HG02938 (cell line): ENCODE measurements around the gene METTL18.

Experiments
- ATAC-seq: cut with Tn5 transposase; IDR thresholded peaks from one replicate; pipeline ENCODE4 v1.9.1; 2021; ENCODE audit warnings: mild to moderate bottlenecking, moderate library complexity; ENCODE audit not compliant: unreplicated experiment

The METTL18 gene

DNA sequence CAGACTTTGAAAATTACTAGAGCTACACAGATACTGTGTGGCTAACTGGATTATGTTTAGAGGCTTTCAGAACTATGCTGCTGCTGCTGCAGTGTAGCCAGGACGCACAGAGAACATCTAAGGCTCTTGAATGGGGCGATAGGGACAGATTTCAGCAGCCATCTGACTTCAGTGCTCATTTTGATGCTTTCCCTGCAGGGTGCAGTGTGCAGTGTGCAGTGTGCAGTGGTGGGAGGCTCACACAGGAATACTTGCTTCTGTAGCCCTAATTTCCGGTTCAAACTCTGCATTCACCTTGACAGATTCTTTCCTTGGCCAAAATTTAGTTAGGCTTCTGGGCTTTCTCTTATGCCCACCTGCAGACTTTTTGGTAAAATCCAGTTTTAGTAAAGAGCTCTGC lies 7.7 kb downstream of the METTL18 start:
- no peak for ATAC-seq

DNA sequence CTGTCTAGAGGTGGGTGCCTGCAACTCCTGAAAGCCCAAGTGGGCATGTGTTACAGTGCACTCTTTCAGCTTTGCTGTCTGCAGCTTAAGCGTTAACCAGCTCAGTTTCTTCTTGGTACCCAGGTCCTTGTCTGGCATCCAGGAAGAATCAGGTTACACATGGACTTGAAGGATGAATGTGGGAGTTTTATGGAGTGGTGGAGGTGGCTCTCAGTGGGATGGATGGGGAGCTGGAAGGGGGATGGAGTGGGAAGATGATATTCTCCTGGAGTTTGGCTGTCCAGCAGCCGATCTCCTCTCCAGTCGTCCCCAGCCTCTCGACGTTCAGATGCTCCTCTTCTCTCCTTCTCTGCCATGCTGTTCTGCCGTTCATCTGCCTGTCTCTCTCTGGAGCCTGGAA lies 9.4 kb downstream of the METTL18 start:
- no peak for ATAC-seq

DNA sequence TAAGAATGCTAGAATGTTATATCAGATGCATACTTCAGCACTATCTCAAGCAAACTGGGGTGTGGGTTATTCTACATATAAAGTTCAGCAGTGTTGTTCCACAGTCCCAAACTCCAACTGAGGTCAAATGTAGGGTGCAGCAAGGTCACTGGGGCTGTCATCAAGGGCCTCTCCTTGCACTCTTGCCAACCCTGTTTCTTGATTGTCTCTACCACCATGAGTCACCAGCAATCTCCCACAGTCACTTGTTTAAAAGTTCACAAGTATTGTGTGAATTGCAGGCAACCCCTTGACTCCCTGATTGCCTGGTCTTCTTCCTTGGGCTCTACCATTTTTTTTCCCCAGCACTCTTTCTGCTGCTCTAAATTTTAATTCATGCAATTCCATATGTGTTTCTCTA lies 10.6 kb downstream of the METTL18 start:
- no peak for ATAC-seq

DNA sequence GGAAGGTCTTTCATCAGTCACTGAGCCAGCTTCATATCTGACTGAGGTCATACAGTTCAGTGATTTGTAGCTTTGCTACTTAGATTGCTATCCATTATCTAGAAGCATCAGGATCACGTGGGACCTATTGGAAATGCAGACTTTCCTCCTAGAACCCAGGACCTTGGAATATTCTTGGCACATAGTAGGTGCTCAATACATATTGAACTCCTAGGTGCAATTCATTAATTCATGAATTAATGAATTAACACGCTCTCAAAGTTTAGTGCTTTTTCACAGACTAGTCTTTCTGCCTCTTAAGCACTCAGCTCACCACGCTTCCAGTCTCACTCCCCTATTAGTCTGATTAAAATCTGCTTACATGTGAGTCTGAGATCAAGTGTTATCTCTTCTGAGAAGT lies 12.1 kb downstream of the METTL18 start:
- ATAC-seq, result no peak

DNA sequence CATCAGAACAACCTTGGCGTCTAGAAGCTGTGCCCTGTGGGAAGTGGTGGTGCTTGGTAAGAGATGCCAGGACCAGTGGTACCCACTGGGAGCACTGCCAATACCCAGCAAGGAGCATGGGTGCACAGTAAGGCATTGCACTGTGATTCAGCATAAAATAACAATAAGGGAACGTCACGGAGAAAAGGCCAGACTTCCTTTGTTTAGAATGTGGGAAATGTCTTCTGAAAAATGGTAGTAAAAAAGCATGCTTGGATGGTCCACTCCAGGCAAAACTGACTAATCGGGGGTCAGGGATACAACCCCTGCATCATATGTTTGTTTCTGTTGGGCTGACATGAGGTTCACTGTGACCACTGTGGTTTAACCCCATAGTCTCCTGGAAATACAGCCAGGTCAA lies 14.7 kb downstream of the METTL18 start:
- no peak for ATAC-seq

DNA sequence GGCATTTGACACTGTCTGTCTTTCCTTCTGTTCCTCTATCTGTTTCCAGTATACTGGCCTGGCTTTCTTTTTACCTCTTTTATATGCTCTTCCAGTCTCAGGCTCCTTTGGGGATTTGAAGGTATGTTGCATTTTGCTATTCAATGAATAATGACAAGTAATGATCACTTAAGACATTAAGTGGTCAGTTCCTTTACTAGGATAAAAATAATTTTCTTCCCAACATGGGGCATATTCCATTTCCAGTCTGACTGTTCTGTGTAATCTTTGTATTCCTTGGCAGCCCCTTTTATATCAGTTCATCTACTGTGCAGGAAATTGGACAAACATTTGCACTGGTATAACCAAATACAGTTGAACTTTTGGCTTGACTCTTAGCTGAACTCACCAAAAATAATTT lies 15.6 kb downstream of the METTL18 start:
- ATAC-seq, result no peak

DNA sequence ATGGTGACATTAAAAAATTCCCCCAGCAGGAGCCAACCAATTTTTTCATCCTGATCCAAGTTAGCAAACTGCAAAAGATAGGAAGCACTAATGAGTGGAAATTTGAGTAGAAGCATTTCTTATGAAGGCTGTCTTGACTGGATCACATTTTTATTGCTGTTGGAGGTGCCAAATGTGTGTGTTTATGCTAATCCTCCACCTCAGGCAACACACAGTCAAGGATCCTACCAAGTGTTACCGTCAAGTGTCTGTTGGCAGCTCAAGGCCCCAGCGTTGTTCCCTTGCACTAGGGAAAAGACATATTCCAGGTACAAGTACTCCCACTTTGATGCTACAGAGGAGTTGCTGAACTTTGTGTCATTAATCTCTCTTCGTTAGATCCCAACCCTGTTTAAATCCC lies 18.3 kb downstream of the METTL18 start:
- ATAC-seq, result no peak

DNA sequence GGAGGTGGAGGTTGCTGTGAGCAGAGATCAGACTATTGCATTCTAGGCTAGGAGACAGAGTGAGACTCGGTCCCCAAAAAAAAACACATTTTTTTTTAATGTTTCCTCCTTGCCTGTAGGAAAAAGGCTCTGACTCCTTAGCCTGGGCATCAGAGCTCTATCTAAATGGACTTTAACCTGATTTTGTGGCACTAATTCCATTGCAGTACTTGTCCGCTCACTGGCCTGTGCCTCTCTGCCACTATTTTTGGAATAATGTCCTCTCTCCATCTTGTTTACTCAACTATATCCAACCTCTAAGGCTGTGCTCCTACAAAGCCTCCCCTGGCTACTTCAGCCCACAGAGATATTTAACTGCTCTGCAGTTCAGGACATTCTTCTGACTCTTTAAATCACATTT lies 26.5 kb downstream of the METTL18 start:
- no peak for ATAC-seq

DNA sequence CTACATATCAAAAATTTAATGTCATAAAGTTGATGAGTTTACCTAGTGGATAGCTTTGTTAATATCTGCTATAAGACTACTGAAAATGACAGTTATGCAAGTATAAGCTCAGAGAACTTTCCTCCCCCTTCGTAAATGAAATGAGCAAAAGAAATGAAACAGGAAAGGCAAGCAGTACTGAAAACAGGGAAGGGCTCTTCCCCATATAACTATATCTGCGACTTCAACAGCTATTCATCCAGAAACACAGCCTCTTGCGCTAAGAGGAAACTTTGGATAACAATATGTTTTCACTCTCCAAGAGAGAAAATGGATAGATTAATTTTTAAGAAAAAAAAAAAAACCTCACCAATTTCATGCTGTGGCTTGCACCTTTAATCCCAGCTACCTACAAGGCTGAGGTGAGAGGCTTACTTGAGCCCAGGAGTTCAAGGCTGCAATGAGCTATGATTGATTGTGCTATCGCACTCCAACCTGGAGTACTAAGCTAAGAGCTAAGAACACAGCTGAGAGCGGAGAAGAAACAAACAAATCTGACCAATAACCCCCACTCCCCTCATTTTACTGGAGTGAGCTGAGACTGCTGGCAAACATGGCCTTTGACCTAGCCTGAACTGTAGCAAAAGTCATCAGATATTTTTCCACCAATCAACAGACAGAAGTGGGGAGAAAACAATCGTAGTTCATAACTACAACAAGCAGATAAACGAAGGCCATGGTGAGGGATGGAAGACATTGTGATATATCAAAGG lies 29.0 kb downstream of the METTL18 start:
- ATAC-seq, result no peak

DNA sequence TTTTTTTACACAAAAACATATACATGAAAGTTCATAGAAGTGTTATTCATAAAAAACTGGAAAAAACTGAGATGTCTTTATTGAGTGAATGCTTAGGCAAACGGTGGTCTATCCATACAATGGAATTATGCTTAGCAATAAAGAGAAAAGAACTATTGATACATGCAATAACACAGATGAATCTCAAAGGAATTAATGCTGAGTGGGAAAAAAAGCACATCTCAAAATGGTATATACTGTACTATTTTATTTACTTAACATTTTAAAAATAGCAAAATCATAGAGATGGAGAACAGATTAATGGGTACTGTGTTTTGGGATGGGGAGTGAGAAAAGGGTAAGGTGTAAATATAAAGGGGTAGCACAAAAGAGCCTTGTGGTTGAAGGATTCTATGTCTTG lies 29.8 kb downstream of the METTL18 start:
- no peak for ATAC-seq

DNA sequence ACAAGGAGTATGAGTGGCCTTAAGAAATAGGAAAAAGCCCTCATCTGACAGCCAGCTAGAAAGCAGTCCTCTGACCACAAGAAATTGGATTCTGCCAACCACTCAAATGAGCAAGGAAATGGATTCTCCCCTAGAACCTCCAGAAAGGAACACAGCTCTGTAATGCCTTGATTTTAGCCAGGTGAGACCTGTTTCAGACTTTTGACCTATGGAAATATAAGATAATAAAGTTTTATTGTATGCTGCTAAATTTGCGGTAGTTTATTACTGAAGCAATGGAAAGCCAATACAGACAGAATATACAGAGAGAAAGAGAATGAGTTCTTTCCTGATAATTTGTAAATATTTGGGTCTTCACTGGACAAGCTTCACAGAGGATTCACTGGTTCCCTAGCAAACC lies 32.0 kb downstream of the METTL18 start:
- no peak for ATAC-seq

DNA sequence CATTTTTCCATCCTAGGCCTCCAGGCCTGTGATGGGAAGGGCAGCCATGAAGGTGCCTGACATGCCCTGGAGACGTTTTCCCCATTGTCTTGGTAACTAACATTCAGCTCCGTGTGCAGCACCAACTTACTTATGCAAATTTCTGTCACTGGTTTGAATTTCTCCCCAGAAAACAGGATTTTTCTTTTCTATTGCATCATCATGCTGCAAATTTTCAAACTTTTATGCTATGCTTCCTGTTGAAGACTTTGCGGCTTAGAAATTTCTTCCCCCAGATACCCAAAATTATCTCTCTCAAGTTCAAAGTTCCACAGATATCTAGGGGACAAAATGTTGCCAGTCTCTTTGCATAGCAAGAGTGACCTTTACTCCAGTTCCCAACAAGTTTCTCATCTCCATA lies 35.7 kb downstream of the METTL18 start:
- ATAC-seq, result no peak

DNA sequence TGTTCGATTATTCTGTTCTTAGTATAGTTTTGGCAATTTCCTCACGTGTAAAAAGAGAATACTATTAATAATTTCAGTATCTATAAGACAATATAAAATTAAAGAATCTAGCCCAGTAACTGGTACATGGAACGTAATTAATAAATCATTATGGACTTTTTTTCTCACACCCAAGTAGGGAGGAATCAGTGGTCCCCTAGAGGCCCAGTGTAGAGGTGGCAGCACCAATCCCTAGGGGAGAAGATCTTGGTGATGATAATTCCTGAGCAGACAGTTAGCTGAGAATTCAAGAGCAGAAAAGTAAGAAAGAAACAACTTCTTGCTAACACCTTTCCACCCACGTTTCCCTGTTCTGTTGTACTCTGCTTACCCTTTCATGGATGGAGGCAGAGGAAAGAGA lies 41.2 kb downstream of the METTL18 start:
- no peak for ATAC-seq

DNA sequence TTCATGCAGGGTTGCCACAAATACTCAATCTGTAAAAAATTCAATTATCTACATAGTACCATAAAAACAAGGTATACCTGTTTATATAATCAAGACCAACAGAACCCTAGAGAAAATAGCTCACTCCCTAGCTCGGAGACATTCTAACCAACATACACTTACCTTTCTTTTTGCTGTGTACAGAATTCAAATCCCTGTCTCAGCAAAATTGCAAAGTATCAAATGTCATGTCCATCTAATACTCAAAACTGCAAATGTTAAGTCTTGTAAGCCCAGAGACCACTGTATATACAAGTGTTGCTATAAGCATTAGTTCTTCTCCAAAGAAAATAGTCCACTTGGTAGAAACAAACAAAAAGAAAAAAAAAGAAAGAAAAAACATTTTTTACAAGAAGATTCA lies 44.7 kb downstream of the METTL18 start:
- no peak for ATAC-seq

DNA sequence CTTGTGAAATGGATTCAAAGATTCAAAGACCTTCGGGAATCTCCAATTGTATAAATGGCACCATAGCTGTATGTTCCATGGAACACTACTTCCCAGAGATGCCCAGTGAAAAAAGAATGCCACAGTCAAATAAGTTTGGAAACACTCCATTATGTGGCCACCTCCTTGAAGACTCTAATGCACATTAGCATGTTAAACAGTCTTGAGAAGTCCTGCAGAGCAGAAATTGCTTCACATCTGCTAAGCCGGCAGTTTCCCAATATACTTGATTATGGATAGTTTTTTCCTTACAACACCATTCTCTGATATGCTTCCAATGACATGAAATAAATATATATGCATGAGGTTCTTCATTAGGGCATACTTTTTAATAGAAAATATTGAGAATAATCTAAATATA lies 48.2 kb downstream of the METTL18 start:
- no peak for ATAC-seq

DNA sequence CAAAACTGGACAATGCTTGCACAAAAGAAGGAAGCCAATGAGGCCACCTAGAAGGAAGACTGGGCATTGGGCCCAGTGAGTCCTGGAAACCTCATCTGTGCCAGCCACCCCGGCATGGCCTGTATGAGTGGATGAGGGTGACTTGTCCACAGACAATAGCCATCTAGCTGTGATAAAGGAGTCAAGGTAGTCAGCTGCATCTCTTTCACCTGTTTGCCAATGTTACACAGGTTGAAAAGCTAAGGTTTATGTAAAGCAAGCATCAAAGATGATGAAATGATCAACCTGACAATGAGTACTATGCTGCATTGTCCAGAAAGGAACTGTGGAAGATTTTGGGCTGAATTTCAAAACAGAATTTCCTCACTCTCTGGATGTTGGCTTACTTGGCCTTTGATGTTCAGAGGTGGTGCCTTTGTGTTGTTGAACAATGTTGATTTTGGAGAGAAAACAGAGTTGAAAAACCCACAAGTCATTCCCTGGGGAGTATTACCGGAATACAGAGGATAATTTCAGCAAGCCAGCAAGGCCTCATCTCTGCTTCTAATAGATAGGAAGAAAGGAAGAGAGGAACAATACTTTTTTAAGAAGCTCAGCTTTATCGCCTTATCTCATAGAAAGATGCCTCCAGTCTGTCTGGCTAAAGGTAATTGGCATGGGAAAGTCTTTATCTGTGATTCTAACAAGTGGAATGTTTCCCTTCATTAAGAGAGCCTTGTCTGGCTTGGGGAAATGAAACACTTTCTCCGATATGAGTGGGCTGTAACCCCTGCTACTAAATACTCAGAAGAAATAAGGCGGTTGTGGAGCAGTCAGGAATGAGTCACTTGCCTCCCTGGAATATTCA lies 49.5 kb downstream of the METTL18 start:
- ATAC-seq, result no peak
